Head of caudate nucleus (tissue), 42 donors: ENCODE data around the gene FER.

ENCODE experiments used
- DNase-seq, 42 donors: peaks; one replicate each; pipeline versions ENCODE4 v3.0.0 to v3.0.0-alpha.2; 2020 to 2021; ENCODE audit warnings: mixed read lengths in 7 of 42
- intact Hi-C: fragments of 100-400 bp; cut with DNase I; formaldehyde crosslinking; loops from one replicate; pipeline ENCODE4 v1.15.0; 2022

Gene FER

DNA sequence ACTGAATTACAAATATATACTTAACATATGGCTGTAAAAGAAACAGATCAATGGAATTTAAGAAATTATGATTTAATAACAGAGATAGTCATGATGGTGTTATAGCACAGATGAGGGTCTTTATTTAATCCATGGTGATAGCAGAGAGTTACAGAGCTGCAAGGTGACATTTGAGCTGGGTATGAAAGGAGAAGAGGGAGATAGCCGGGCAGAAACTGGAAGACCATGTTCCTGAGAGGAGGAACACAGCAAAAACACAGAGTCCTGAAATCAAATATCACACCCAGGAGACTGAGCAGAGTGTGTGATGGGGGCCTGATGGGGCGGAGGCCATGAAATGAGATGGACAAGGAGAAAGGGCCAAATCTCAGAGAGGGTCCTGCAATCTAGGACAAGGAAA is 498.7 kb downstream of the FER start:
- intact Hi-C loops, result no loop called here
- DNase-seq, result no peak
